ENCODE measurements around the gene RALBP1.
A peak's percentile ranks its signal among the peaks of the same experiment; 100 is the strongest.

RALBP1 gene

DNA sequence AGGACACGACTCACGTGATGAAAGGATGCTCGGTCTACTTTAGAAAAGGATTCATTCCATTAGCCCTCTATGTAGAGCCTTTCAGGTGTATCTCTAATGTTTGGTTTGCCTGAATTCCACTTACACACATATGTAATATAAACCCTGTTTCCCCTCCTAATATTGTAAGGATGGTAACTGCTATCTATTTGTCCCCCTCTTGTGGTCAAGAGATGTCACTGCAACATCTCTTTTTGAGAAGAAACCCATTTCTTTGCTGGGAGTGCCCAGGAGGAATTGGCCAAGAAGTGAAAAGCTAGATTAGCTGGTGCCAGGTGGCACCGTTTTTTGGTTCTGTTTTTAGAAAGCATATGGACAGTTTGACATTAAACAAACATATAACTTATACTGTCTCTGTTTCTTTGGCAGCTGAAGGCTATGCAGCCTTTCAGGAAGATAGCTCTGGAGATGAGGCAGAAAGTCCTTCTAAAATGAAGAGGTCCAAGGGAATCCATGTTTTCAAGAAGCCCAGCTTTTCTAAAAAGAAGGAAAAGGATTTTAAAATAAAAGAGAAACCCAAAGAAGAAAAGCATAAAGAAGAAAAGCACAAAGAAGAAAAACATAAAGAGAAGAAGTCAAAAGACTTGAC lies 41.2 kb downstream of the RALBP1 start:
- Mint-ChIP-seq H3K4me3 (no peak overlapping the region), H3K9me3 (no peaks in the 10 kb centered on the region), H3K4me1 (peaks cover 7% of the 10 kb centered on the region), H3K27ac (no peak overlapping the region), H3K36me3 (peaks cover 41% of the 10 kb centered on the region)
- no peak for DNase-seq (ENCODE audit: low spot score in 2 of 2)
- ATAC-seq, result peak; percentile 21

DNA sequence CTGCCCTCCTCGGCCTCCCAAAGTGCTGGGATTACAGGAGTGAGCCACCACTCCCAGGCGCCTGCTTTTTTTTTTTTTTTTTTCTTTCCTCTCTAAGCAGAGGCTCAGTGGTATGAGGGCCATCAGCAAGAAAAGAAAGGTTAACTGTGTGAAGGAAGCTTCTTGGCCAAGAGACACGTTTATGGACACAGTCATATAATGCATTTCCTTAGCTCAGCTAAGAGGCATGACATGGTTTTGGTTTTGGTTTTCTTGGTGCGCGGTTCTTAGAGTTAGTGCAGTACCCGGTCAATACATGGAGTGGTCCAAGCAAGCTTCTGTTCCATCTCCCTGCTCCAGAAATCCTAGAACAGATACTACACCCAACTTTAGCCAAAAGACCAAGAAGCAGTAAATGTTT lies 42.6 kb downstream of the RALBP1 start:
- no peaks in the 10 kb centered on the region for H3K9me3 Mint-ChIP-seq
- no peak for ATAC-seq
- no peak overlapping the region for H3K27ac Mint-ChIP-seq
- peaks cover 7% of the 10 kb centered on the region for H3K4me1 Mint-ChIP-seq
- H3K4me3 Mint-ChIP-seq, result no peak overlapping the region
- H3K36me3 Mint-ChIP-seq, result peaks cover 46% of the 10 kb centered on the region
- DNase-seq (ENCODE audit: low spot score in 2 of 2), result no peak

DNA sequence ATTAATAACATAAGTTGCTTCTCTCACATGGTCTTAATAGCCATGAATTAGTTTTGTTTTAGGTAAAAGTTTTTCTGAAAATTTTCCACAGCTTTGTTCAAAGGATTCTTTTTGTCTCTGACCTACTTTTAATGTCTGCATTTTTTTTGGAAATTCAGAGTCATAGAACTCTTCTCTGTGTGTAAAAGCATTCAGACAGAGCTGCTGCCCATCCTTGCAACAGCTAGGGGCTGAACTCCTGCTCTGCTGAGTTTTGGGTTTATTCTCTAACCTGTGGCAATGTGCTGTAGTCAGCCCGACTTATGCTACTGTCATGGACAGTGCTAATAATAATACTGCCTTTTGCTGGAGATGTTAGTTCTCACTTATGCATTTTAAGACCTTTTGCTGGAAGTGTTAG lies 44.1 kb downstream of the RALBP1 start:
- DNase-seq (ENCODE audit: low spot score in 2 of 2) (no peak), ATAC-seq (no peak)
- Mint-ChIP-seq H3K36me3 (peaks cover 42% of the 10 kb centered on the region), H3K4me1 (peaks cover 7% of the 10 kb centered on the region), H3K9me3 (no peaks in the 10 kb centered on the region), H3K27ac (no peak overlapping the region), H3K4me3 (no peak overlapping the region)

GRCh38 chr18:9520666-9521065 lies 45.4 kb downstream of the RALBP1 start:
- no peak overlapping the region for H3K4me3 Mint-ChIP-seq
- no peaks in the 10 kb centered on the region for H3K9me3 Mint-ChIP-seq
- H3K27ac Mint-ChIP-seq, result no peak overlapping the region
- no peak for ATAC-seq
- DNase-seq (ENCODE audit: low spot score in 2 of 2), result no peak
- peaks cover 5% of the 10 kb centered on the region for H3K4me1 Mint-ChIP-seq
- H3K36me3 Mint-ChIP-seq, result peaks cover 44% of the 10 kb centered on the region

DNA sequence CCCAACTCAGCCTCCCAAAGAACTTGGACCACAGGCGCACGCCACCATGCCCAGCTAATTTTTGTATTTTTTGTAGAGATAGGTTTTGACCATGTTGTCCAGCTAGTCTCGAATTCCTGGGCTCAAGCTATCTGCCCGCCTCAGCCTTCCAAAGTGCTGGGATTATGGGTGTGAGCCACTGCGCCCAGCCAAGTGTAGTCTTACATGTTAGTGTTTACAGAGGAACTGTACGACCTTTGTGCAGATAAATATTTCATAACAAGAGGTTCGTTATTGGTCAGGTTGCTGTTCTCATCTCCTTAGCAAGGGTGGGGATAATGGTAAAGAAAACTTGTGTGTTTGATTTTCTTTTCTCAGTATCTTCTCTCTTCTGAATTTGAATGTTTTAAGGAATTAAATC lies 46.5 kb downstream of the RALBP1 start:
- Mint-ChIP-seq H3K27ac (no peak overlapping the region), H3K36me3 (peaks cover 52% of the 10 kb centered on the region), H3K9me3 (no peaks in the 10 kb centered on the region), H3K4me3 (no peak overlapping the region), H3K4me1 (no peaks in the 10 kb centered on the region)
- no peak for ATAC-seq
- DNase-seq (ENCODE audit: low spot score in 2 of 2), result no peak

DNA sequence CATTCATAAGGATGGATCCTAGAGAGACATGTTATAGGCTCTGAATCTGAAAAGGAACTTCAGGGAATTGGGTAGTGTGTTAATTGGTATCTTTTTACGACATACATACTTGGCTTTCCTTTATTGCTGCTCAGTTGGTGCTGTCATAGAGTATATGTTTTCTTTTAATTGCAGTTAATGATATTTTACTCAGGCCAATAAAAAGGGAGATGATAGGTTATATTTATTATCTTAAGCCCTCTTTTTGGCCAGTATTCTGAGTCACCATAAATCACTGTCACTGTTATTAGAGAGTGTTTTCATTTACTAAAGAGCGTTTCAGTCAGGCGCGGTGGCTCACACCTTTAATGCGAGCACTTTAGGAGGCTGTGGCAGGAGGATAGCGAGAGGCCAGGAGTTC lies 47.6 kb downstream of the RALBP1 start:
- ATAC-seq (no peak), DNase-seq (ENCODE audit: low spot score in 2 of 2) (no peak)
- Mint-ChIP-seq H3K9me3 (no peaks in the 10 kb centered on the region), H3K4me3 (no peak overlapping the region), H3K36me3 (peaks cover 52% of the 10 kb centered on the region), H3K4me1 (no peaks in the 10 kb centered on the region), H3K27ac (no peak overlapping the region)

DNA sequence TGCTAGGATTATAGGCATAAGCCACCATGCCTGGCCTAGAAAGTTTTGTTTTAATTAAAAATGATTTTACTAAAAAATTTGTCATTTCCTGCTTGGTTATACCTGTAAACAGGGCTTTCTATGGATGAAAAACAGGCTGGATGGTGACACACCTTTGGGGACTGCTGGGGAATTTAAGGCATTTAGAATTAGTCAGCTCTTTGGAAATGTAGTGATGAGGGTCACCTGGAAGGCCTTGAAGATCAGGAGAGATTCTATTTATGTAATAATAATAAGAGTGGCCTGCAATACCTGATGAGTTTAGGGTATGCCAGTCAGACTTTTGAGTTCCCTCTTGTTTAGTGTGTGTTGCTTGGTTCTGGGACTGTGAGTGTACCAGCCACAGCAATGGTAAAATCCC lies 51.1 kb downstream of the RALBP1 start:
- Mint-ChIP-seq H3K36me3 (peaks cover 86% of the 10 kb centered on the region), H3K9me3 (no peaks in the 10 kb centered on the region), H3K4me3 (no peak overlapping the region), H3K27ac (no peak overlapping the region), H3K4me1 (no peaks in the 10 kb centered on the region)
- DNase-seq (ENCODE audit: low spot score in 2 of 2), result no peak
- ATAC-seq, result no peak

- H3K27ac Mint-ChIP-seq, result no peak overlapping the region
- no peak for ATAC-seq
- H3K4me1 Mint-ChIP-seq, result no peaks in the 10 kb centered on the region
- no peak for DNase-seq (ENCODE audit: low spot score in 2 of 2)
- no peaks in the 10 kb centered on the region for H3K9me3 Mint-ChIP-seq
- H3K4me3 Mint-ChIP-seq, result no peak overlapping the region
- H3K36me3 Mint-ChIP-seq, result peaks cover 90% of the 10 kb centered on the region
Measured at GRCh38 chr18:9530226-9531009, 55.1 kb downstream of the RALBP1 start.

DNA sequence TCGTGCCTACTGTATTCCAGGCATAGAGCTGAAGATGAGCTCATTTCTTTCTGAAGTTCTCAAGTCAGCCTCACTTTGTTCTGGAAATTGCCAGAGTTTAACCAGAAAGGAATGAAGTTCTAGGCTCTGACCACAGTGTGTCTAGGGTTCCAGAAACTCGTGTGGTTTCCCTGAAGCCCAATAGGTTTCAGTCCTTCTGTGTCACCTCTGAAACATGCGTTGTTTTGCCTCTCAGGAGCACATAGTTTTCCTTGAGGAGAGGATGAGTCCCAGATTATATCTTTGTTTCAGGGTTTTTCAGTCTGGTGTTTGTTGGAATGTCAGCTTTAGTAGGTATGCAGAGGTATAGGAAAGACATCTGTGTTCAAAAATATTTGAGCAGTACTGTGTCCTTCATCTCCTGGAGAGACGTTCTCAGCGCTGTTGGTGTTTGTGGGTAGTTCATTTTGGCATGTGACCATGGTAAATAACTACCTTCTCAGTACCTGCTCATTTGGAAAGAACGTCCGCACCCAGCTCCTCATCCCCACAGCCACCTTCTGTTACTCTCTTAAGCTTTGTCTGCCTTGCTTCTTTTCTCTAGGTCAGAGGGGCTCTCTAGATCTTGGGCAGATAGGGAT lies 56.6 kb downstream of the RALBP1 start:
- no peaks in the 10 kb centered on the region for H3K9me3 Mint-ChIP-seq
- DNase-seq (ENCODE audit: low spot score in 2 of 2) (no peak), ATAC-seq (no peak)
- H3K36me3 Mint-ChIP-seq, result peaks cover 90% of the 10 kb centered on the region
- H3K4me1 Mint-ChIP-seq, result no peaks in the 10 kb centered on the region
- no peak overlapping the region for H3K27ac Mint-ChIP-seq
- H3K4me3 Mint-ChIP-seq, result no peak overlapping the region

GRCh38 chr18:9534844-9535243 lies 59.5 kb downstream of the RALBP1 start:
- H3K9me3 Mint-ChIP-seq, result no peaks in the 10 kb centered on the region
- peaks cover 77% of the 10 kb centered on the region for H3K36me3 Mint-ChIP-seq
- no peak overlapping the region for H3K27ac Mint-ChIP-seq
- DNase-seq (ENCODE audit: low spot score in 2 of 2) (no peak), ATAC-seq (no peak)
- no peaks in the 10 kb centered on the region for H3K4me1 Mint-ChIP-seq
- no peak overlapping the region for H3K4me3 Mint-ChIP-seq

DNA sequence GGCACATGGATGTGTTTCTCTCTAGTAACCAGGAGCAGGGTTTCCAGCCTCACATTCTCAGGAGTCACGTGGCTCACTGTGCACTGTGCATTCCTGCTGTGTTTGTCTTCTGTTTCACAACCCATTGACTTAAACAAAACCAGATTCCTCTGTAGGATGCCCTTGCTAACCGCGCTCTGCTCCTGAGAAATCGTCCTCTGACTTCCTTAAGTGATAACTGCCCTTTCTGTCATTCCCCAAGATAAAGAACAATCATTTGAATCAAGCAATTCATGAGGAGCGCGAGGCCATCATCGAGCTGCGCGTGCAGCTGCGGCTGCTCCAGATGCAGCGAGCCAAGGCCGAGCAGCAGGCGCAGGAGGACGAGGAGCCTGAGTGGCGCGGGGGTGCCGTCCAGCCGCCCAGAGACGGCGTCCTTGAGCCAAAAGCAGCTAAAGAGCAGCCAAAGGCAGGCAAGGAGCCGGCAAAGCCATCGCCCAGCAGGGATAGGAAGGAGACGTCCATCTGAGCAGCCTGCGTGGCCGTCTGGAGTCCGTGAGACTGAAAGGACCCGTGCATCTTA lies 60.2 kb downstream of the RALBP1 start:
- no peak overlapping the region for H3K4me3 Mint-ChIP-seq
- H3K9me3 Mint-ChIP-seq, result no peaks in the 10 kb centered on the region
- peaks cover 70% of the 10 kb centered on the region for H3K36me3 Mint-ChIP-seq
- H3K27ac Mint-ChIP-seq, result peak overlapping the region; percentile 29
- ATAC-seq, result no peak
- no peaks in the 10 kb centered on the region for H3K4me1 Mint-ChIP-seq
- DNase-seq (ENCODE audit: low spot score in 2 of 2), result no peak

GRCh38 chr18:9536354-9537152 lies 61.2 kb downstream of the RALBP1 start:
- DNase-seq (ENCODE audit: low spot score in 2 of 2) (no peak), ATAC-seq (no peak)
- H3K36me3 Mint-ChIP-seq, result peaks cover 60% of the 10 kb centered on the region
- no peaks in the 10 kb centered on the region for H3K4me1 Mint-ChIP-seq
- H3K9me3 Mint-ChIP-seq, result no peaks in the 10 kb centered on the region
- H3K4me3 Mint-ChIP-seq, result no peak overlapping the region
- no peak overlapping the region for H3K27ac Mint-ChIP-seq

DNA sequence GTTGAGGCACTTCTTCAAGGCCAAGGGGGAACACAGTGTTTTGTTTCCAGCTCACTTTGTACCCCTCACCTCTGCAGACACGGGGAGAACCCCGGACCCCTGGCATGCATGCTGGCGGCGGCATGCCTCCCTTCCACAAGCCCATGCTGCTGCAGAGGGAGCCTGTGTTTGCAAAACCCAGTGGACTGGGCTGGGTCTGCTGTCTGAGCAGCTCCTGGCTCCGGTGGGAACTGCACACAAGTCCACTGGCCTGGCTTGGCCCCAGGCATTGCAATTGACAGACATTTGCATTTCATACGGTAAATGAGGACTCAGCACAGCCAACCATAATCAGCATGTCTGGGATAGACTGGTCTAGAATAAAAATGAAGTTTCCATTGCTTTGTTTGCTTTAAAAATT lies 62.4 kb downstream of the RALBP1 start:
- H3K27ac Mint-ChIP-seq, result no peak overlapping the region

DNA sequence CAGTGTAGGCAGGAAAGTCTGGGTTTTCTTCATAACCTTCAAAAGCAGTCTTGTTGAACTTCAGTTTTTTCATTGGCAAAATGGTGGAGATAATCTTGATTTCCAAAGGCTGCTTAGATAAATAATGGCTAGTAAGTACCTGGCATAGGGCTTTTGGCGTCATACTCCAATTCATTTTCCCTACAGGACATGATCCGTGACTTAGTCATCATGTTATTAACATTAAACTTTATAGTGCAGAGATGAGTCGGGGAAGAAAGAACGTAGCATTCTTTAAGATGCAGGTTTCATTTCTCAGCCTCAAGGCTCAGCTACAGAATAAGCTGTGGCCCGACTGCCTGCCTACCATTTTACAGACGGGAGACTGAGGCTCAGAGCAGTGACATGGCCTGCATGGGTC lies 64.0 kb downstream of the RALBP1 start:
- Mint-ChIP-seq H3K4me3 (no peak overlapping the region), H3K9me3 (no peaks in the 10 kb centered on the region), H3K27ac (no peak overlapping the region), H3K36me3 (peaks cover 42% of the 10 kb centered on the region), H3K4me1 (peaks cover 7% of the 10 kb centered on the region)
- DNase-seq (ENCODE audit: low spot score in 2 of 2), result no peak
- ATAC-seq, result no peak

More for the DNA sequence above, 62.4 kb downstream of the RALBP1 start:
- DNase-seq (ENCODE audit: low spot score in 2 of 2) (no peak), ATAC-seq (no peak)
- Mint-ChIP-seq H3K4me3 (no peak overlapping the region), H3K36me3 (peaks cover 58% of the 10 kb centered on the region), H3K4me1 (no peaks in the 10 kb centered on the region), H3K9me3 (no peaks in the 10 kb centered on the region)

DNA sequence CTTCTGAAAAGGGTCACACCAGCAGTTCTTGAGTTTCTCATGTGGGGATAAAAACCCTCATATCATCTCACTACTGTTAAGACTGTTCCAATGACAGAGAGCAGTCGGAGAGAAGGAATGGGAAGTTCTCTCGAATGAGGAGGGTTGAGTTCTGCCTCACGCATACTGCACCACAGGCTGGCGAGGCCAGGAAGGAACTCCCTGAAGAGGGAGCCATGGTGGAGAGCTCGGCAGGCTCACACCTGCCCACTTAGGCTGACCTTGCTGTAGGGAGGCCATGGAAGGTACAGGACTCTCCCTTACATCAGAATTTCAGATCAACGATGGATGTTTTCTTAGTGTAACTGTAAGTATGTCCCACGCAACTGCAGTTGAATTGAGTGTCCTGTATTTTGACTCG lies 64.6 kb downstream of the RALBP1 start:
- no peak overlapping the region for H3K27ac Mint-ChIP-seq
- no peak for ATAC-seq

More for the DNA sequence above, 64.6 kb downstream of the RALBP1 start:
- Mint-ChIP-seq H3K36me3 (peaks cover 37% of the 10 kb centered on the region), H3K9me3 (no peaks in the 10 kb centered on the region), H3K4me1 (peaks cover 9% of the 10 kb centered on the region), H3K4me3 (no peak overlapping the region)
- no peak for DNase-seq (ENCODE audit: low spot score in 2 of 2)
